Measurements from ENCODE around the gene SHF.

Gene SHF

GRCh38 chr15:45162771-45163507, 24.8 kb downstream of the SHF start:
- TF ChIP-seq CTCF (IDR thresholded peaks at IDR 0.05; ENCODE audit: low read depth, low read length): peak; percentile 97
- DNase-seq (ENCODE audit: extremely low read depth, low read depth): peak; percentile 63

GRCh38 chr15:45161666-45162065, 26.1 kb downstream of the SHF start:
- DNase-seq (ENCODE audit: extremely low read depth, low read depth): no peak

GRCh38 chr15:45157974-45158373, 29.8 kb downstream of the SHF start:
- TF ChIP-seq CTCF (IDR thresholded peaks at IDR 0.05; ENCODE audit: low read depth, low read length): no peak
- DNase-seq (ENCODE audit: extremely low read depth, low read depth): peak; percentile 35

More at GRCh38 chr15:45161666-45162065, 26.1 kb downstream of the SHF start:
- no peak for TF ChIP-seq CTCF (IDR thresholded peaks at IDR 0.05; ENCODE audit: low read depth, low read length)

GRCh38 chr15:45156744-45157455, 30.9 kb downstream of the SHF start:
- peak; percentile 22 for DNase-seq (ENCODE audit: extremely low read depth, low read depth)

GRCh38 chr15:45155739-45156138, 32.0 kb downstream of the SHF start:
- no peak for DNase-seq (ENCODE audit: extremely low read depth, low read depth)
- TF ChIP-seq CTCF (IDR thresholded peaks at IDR 0.05; ENCODE audit: low read depth, low read length): no peak

More at GRCh38 chr15:45156744-45157455, 30.9 kb downstream of the SHF start:
- no peak for TF ChIP-seq CTCF (IDR thresholded peaks at IDR 0.05; ENCODE audit: low read depth, low read length)

- TF ChIP-seq CTCF (IDR thresholded peaks at IDR 0.05; ENCODE audit: low read depth, low read length): no peak
- DNase-seq (ENCODE audit: extremely low read depth, low read depth): no peak
These were observed 35.6 kb downstream of the SHF start for GRCh38 chr15:45151998-45152828.

Data from AG09319 (cell line).